SK-N-MC (cell line): ENCODE data around the gene COG5.

Experiments used
- EZH2 ChIP-seq: fragments of 200-600 bp; sonication (generic); IDR thresholded peaks from one replicate; pipeline ENCODE4 v1.6.1; 2017; ENCODE audit warnings: antibody characterized with exemption
- POLR2AphosphoS5 ChIP-seq: IDR thresholded peaks from 2 replicates; pipeline ENCODE4 v1.6.1; 2012; ENCODE audit warnings: mild to moderate bottlenecking, low read depth, low read length, borderline replicate concordance

DNA sequence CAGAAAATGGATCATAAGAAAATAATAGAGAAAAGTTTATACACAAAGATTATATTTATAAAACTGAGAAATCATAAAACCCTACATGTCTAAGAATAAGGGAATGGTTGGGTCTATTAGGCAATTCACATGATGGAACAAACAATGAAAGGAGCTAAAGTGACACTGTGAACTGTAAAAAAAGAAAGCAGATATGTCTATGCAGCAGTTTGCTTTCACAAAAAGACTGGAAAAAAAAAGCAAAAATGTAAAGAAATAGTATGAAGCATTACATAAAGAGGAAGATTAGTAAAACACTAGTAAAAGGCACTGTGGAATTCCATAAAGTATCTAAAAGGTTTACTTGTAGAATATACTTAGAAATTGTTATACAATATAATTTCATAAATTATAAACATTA is 299.0 kb downstream of the COG5 start:
- TF ChIP-seq EZH2 (no peak), POLR2AphosphoS5 (no peak)
